ENCODE measurements around the gene CPT1B. TPM values are rescaled to one million over a fixed set of nuclear protein-coding genes. Genes with fewer than 3 reads are reported as not detected.
A peak's percentile ranks its signal among the peaks of the same experiment; 100 is the strongest.

Gene CPT1B
- total and polyA plus RNA-seq, 10 of the 15 experiments (the other 5 are each of a cell fraction or from before 2014, with no cell fraction given) = 3.5 to 54.0 (median 21.7) TPM

DNA sequence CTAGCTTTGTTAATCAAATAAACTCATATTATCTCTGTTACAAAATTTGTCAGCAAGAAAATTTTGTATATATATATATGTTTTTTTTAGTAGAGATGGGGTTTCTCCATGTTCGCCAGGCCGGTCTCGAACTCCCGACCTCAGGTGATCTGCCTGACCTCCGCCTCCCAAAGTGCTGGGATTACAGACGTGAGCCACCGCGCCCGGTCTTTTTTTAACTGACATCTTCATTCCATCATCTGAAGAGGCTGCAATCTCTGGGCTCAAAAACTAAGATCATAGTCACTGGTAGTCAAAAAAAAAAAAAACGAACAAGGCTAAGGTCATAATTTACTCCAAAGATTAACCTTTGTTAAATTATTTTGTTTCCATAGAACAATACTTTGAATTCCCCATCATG is 37.8 kb downstream of the CPT1B start:
- Histone ChIP-seq H3K4me1 (ENCODE audit: control insufficient read depth, insufficient read depth, low read length) (peaks cover 64% of the 10 kb centered on the region), H3K4me2 (ENCODE audit: control insufficient read depth, insufficient read depth) (peak overlapping the region; percentile 70)

More for the DNA sequence above, 37.8 kb downstream of the CPT1B start:
- ATAC-seq (no peak), DNase-seq (ENCODE audit: low read depth, low spot score) (no peak), FAIRE-seq (no peak)
- RAD21 ChIA-PET (ENCODE audit: unreplicated experiment) = interaction anchor here (1.0 to 6.1 kb wide), 8 partner anchors 7 to 81 kb away, joined by 3 to 106 read pairs (median 6); partner anchors contain the start of genes LMF2, NCAPH2, SCO2 and TYMP
- Histone ChIP-seq H2AFZ (ENCODE audit: control insufficient read depth, low read depth, low read length) (no peak overlapping the region), H3K9ac (ENCODE audit: control insufficient read depth, insufficient read depth, low read length) (peak overlapping the region; percentile 97), H3K4me3 (0 out of 2 replicates have a peak overlapping the region, but pooled peaks have one; percentile 22), H3K9me3 (replicated peaks; ENCODE audit: control insufficient read depth, insufficient read depth, low read length) (no peaks in the 10 kb centered on the region), H3K27ac (ENCODE audit: control insufficient read depth, insufficient read depth) (peak overlapping the region; percentile 100), H4K20me1 (ENCODE audit: control insufficient read depth, insufficient read depth) (no peaks in the 10 kb centered on the region), H3K79me2 (ENCODE audit: control insufficient read depth, insufficient read depth, low read length) (peaks cover 9% of the 10 kb centered on the region), H3K27me3 (replicated peaks in 1 of 2; ENCODE audit: control insufficient read depth in 2 of 2, insufficient read depth in 2 of 2, low read length in 1 of 2) (no peaks in the 10 kb centered on the region), H3K36me3 (ENCODE audit: control insufficient read depth in 2 of 2, insufficient read depth in 2 of 2, low read length in 1 of 2) (no peaks in the 10 kb centered on the region)
- CTCF ChIA-PET = interaction anchor here (0.6 to 3.6 kb wide), 9 partner anchors 10 to 81 kb away, joined by 3 to 37 read pairs (median 5); partner anchors contain the start of genes SCO2, SYCE3 and TYMP
- SMC1A ChIA-PET (ENCODE audit: uncharacterized antibody, unreplicated experiment) = interaction anchor here (2.1 to 3.7 kb wide), 4 partner anchors 8 to 80 kb away, joined by 7 to 58 read pairs (median 16); partner anchors contain the start of genes SCO2 and TYMP
- POLR2A ChIA-PET = interaction anchor here (0.7 to 10.0 kb wide), 10 partner anchors 8 to 349 kb away, joined by 3 to 232 read pairs (median 8); partner anchors contain the start of genes CHKB, LMF2, NCAPH2 and SCO2
- TF ChIP-seq, protein P1, sequence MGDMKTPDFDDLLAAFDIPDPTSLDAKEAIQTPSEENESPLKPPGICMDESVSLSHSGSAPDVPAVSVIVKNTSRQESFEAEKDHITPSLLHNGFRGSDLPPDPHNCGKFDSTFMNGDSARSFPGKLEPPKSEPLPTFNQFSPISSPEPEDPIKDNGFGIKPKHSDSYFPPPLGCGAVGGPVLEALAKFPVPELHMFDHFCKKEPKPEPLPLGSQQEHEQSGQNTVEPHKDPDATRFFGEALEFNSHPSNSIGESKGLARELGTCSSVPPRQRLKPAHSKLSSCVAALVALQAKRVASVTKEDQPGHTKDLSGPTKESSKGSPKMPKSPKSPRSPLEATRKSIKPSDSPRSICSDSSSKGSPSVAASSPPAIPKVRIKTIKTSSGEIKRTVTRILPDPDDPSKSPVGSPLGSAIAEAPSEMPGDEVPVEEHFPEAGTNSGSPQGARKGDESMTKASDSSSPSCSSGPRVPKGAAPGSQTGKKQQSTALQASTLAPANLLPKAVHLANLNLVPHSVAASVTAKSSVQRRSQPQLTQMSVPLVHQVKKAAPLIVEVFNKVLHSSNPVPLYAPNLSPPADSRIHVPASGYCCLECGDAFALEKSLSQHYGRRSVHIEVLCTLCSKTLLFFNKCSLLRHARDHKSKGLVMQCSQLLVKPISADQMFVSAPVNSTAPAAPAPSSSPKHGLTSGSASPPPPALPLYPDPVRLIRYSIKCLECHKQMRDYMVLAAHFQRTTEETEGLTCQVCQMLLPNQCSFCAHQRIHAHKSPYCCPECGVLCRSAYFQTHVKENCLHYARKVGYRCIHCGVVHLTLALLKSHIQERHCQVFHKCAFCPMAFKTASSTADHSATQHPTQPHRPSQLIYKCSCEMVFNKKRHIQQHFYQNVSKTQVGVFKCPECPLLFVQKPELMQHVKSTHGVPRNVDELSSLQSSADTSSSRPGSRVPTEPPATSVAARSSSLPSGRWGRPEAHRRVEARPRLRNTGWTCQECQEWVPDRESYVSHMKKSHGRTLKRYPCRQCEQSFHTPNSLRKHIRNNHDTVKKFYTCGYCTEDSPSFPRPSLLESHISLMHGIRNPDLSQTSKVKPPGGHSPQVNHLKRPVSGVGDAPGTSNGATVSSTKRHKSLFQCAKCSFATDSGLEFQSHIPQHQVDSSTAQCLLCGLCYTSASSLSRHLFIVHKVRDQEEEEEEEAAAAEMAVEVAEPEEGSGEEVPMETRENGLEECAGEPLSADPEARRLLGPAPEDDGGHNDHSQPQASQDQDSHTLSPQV (IDR thresholded peaks at IDR 0.05) = no peak
- TF ChIP-seq POU2F2 (IDR thresholded peaks at IDR 0.05; ENCODE audit: borderline replicate concordance, low read depth, low read length) (no peak), PML (IDR thresholded peaks at IDR 0.05; ENCODE audit: low read length) (no peak), MTA3 (IDR thresholded peaks at IDR 0.05; ENCODE audit: borderline replicate concordance, low read length) (no peak), NR2C2 (IDR thresholded peaks at IDR 0.05; ENCODE audit: borderline replicate concordance, control insufficient read depth, insufficient read length, low read depth) (no peak), DPF2 (IDR thresholded peaks at IDR 0.05) (no peak), TARDBP (IDR thresholded peaks at IDR 0.05; ENCODE audit: borderline replicate concordance) (no peak), HCFC1 (IDR thresholded peaks at IDR 0.05; ENCODE audit: low read length) (no peak), SP1 (IDR thresholded peaks at IDR 0.05; ENCODE audit: low read depth, low read length) (no peak)
- TF ChIP-seq, protein P2, sequence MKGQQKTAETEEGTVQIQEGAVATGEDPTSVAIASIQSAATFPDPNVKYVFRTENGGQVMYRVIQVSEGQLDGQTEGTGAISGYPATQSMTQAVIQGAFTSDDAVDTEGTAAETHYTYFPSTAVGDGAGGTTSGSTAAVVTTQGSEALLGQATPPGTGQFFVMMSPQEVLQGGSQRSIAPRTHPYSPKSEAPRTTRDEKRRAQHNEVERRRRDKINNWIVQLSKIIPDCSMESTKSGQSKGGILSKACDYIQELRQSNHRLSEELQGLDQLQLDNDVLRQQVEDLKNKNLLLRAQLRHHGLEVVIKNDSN (IDR thresholded peaks at IDR 0.05; ENCODE audit: borderline replicate concordance, extremely low read length, insufficient read depth, low read depth, low read length) = no peak
- in situ Hi-C loops (cut with MboI) (no loop called here), intact Hi-C loops (cut with micrococcal nuclease; ENCODE audit: unreplicated experiment) (loop anchor here (5.0 kb wide), 1 partner anchor 82 kb away; no protein-coding TSS in a partner anchor)
- BruUV-seq (replicated peaks) = no TSS peak
- WGBS (ENCODE audit: insufficient coverage, insufficient replicate concordance, low lambda C conversion rate, missing lambda C conversion rate) = 41% methylated on average over 10 of the region's 10 CpGs
